Measurements from ENCODE around the gene BSG. TPM values are rescaled to one million over a fixed set of nuclear protein-coding genes. Genes with fewer than 3 reads are reported as not detected.
"Not testable (repeated sequence)": the region's sequence is repeated elsewhere in the genome, so short reads cannot be mapped to it uniquely, and the experiment has no call there.

Gene BSG
- total RNA-seq, 1 donor from 2014 or later: 464 TPM

DNA sequence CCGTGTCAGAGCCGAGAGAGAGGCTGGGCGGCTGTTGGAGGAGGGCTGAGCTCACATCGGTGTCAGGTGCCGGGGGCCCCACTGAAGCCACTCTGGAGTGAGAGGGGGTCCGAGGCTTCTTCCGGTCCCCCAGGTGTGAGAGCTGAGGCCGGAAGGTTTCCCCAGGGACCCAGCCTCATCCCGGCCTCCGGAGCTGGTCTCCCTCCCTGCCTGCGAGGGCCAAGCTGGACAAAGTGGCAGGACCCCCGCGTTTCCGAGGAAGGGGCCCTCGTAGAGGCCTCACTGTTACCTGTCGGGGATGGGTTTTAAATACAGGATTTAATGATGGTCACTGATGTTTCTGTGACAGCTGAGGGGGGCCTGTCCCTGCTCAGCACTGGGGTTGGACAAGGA lies 23.9 kb downstream of the BSG start:
- Mint-ChIP-seq H3K27me3 (peaks cover 26% of the 10 kb centered on the region), H3K9me3 (ENCODE audit: low read depth) (no peaks in the 10 kb centered on the region), H3K4me1 (ENCODE audit: low read depth) (peaks cover 2% of the 10 kb centered on the region), H3K27ac (no peak overlapping the region), H3K36me3 (ENCODE audit: insufficient read depth) (no peaks in the 10 kb centered on the region), H3K4me3 (ENCODE audit: low read depth) (no peak overlapping the region)
- no peak for TF ChIP-seq CTCF (IDR thresholded peaks at IDR 0.05; ENCODE audit: unreplicated experiment)
- DNase-seq (ENCODE audit: low spot score, unreplicated experiment): no peak

DNA sequence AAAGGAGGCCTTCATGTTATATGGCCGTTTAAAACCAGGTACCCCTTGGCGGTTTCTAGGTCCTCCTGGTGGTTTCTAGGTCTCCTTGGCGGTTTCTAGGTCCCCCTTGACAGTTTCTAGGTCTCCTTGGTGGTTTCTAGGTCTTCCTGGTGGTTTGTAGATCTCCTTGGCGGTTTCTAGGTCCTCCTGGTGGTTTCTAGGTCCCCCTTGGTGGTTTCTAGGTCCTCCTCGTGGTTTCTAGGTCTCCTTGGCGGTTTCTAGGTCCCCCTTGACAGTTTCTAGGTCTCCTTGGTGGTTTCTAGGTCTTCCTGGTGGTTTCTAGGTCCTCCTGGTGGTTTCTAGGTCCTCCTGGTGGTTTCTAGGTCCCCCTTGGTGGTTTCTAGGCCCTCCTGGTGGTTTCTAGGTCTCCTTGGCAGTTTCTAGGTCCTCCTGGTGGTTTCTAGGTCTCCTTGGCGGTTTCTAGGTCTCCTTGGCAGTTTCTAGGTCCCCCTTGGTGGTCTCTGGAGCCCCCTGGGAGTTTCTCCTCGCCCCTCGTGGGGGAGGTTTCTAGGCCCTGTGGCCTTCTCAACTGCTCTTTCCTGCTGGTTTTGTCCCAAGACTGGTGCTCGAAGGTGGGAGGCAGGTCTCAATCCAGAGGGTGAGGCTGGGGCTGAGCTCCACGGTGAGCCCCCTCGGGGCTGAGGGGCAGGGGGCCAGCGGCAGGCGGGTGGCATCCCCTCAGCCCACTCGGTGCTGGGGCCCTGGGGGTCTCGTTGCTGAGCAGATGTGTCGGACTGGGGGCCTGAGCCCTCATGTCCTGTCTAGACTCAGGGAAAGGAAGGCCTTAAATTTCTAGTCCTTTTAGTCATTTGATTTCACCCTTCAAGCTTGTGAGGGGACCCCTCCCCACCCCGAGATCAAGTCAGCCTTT lies 25.3 kb downstream of the BSG start:
- H3K27me3 Mint-ChIP-seq: peaks cover 28% of the 10 kb centered on the region
- H3K4me1 Mint-ChIP-seq (ENCODE audit: low read depth): no peaks in the 10 kb centered on the region
- H3K9me3 Mint-ChIP-seq (ENCODE audit: low read depth): peaks cover 4% of the 10 kb centered on the region
- H3K4me3 Mint-ChIP-seq (ENCODE audit: low read depth): no peak overlapping the region
- TF ChIP-seq CTCF (IDR thresholded peaks at IDR 0.05; ENCODE audit: unreplicated experiment): no peak
- H3K36me3 Mint-ChIP-seq (ENCODE audit: insufficient read depth): no peaks in the 10 kb centered on the region
- DNase-seq (ENCODE audit: low spot score, unreplicated experiment): no peak
- H3K27ac Mint-ChIP-seq: no peak overlapping the region

DNA sequence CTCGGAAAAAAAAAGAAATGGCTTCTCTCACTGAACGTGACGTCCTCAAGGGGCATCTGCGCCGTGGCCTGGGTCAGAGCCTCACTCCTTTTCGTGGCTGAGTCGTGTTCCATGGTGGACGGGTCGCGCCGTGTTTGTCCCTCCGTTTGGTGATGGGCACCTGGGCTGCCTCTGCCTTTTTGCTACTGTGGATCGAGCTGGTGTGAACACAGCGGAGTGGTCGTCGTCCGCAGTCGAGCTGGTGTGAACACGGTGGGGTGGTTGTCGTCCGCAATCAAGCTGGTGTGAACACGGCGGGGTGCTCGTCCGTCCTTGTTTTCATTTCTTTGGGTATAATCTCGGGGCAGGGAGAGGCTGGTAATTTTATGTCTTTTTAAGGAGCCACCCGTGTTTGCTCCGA lies 28.9 kb downstream of the BSG start:
- no peak for TF ChIP-seq CTCF (IDR thresholded peaks at IDR 0.05; ENCODE audit: unreplicated experiment)
- Mint-ChIP-seq H3K4me1 (ENCODE audit: low read depth) (no peaks in the 10 kb centered on the region), H3K27me3 (peaks cover 8% of the 10 kb centered on the region), H3K36me3 (ENCODE audit: insufficient read depth) (no peaks in the 10 kb centered on the region), H3K4me3 (ENCODE audit: low read depth) (no peak overlapping the region), H3K9me3 (ENCODE audit: low read depth) (peaks cover 4% of the 10 kb centered on the region), H3K27ac (no peak overlapping the region)
- DNase-seq (ENCODE audit: low spot score, unreplicated experiment): no peak

GRCh38 chr19:601790-602189 lies 29.4 kb downstream of the BSG start:
- H3K36me3 Mint-ChIP-seq (ENCODE audit: insufficient read depth): no peaks in the 10 kb centered on the region
- TF ChIP-seq CTCF (IDR thresholded peaks at IDR 0.05; ENCODE audit: unreplicated experiment): no peak
- peaks cover 8% of the 10 kb centered on the region for H3K27me3 Mint-ChIP-seq
- DNase-seq (ENCODE audit: low spot score, unreplicated experiment): no peak
- H3K4me1 Mint-ChIP-seq (ENCODE audit: low read depth): no peaks in the 10 kb centered on the region
- peaks cover 4% of the 10 kb centered on the region for H3K9me3 Mint-ChIP-seq (ENCODE audit: low read depth)
- no peak overlapping the region for H3K4me3 Mint-ChIP-seq (ENCODE audit: low read depth)
- no peak overlapping the region for H3K27ac Mint-ChIP-seq

- Mint-ChIP-seq H3K36me3 (ENCODE audit: insufficient read depth) (no peaks in the 10 kb centered on the region), H3K4me1 (ENCODE audit: low read depth) (no peaks in the 10 kb centered on the region), H3K9me3 (ENCODE audit: low read depth) (peaks cover 4% of the 10 kb centered on the region), H3K27ac (no peak overlapping the region), H3K27me3 (peaks cover 8% of the 10 kb centered on the region), H3K4me3 (ENCODE audit: low read depth) (no peak overlapping the region)
- no peak for TF ChIP-seq CTCF (IDR thresholded peaks at IDR 0.05; ENCODE audit: unreplicated experiment)
- DNase-seq (ENCODE audit: low spot score, unreplicated experiment): no peak
These were observed 30.2 kb downstream of the BSG start for GRCh38 chr19:602391-603301.

DNA sequence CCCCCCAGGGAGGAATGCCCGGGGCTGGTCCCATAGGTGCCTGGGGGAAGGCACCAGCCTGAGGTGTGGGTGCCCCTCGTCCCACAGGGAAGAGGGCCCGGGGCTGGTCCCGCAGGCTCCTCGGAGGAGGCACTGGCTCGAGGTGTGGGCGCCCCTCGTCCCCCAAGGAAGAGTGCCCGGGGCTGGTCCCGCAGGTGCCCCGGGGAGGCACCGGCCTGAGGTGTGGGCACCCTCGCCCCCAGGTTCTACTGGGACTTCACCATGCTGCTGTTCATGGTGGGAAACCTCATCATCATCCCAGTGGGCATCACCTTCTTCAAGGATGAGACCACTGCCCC lies 30.9 kb downstream of the BSG start:
- not testable (repeated sequence) for H3K27me3 Mint-ChIP-seq

GRCh38 chr19:603779-604178 lies 31.4 kb downstream of the BSG start:
- H3K36me3 Mint-ChIP-seq (ENCODE audit: insufficient read depth); H3K4me1 Mint-ChIP-seq (ENCODE audit: low read depth); H3K27ac Mint-ChIP-seq: not testable (repeated sequence)

More for the DNA sequence above, 30.9 kb downstream of the BSG start:
- H3K4me3 Mint-ChIP-seq (ENCODE audit: low read depth); H3K4me1 Mint-ChIP-seq (ENCODE audit: low read depth); H3K9me3 Mint-ChIP-seq (ENCODE audit: low read depth); H3K36me3 Mint-ChIP-seq (ENCODE audit: insufficient read depth); DNase-seq (ENCODE audit: low spot score, unreplicated experiment); H3K27ac Mint-ChIP-seq: not testable (repeated sequence)

More at GRCh38 chr19:603779-604178, 31.4 kb downstream of the BSG start:
- DNase-seq (ENCODE audit: low spot score, unreplicated experiment); H3K27me3 Mint-ChIP-seq; H3K4me3 Mint-ChIP-seq (ENCODE audit: low read depth); H3K9me3 Mint-ChIP-seq (ENCODE audit: low read depth): not testable (repeated sequence)

Measured in progenitor cell of endocrine pancreas (in vitro differentiated cells).